ENCODE data around the gene SHKBP1. TPM values are rescaled to one million over a fixed set of nuclear protein-coding genes. Genes with fewer than 3 reads are reported as not detected.

SHKBP1 gene
- total RNA-seq, 1 experiment from 2014 or later, result 92.9 TPM

GRCh38 chr19:40608957-40609356, 32.3 kb downstream of the SHKBP1 start:
- no peak overlapping the region for H3K23ac ChIP-seq (ENCODE audit: insufficient read length, low read depth, low read length)
- no peak overlapping the region for H2AFZ ChIP-seq (ENCODE audit: low read length)
- H2BK120ac ChIP-seq (ENCODE audit: low read depth, low read length, poor library complexity, severe bottlenecking), result no peak overlapping the region
- Mint-ChIP-seq H3K27ac (no peak overlapping the region), H3K36me3 (ENCODE audit: insufficient read depth in 1 of 3, low read depth in 3 of 3) (peaks cover 4 to 22% (median 11%) of the 10 kb centered on the region in 3 experiments; a peak in 5 of 7 replicates), H3K27me3 (ENCODE audit: low read depth) (peaks cover 74% of the 10 kb centered on the region), H3K9me3 (no peaks in the 10 kb centered on the region; a peak in 2 of 5 replicates), H3K4me3 (peak overlapping the region; percentile 63 to 84), H3K4me1 (peaks cover 25 to 52% of the 10 kb centered on the region in 2 experiments)
- no CpG with 5 or more reads among the region's 4 CpGs for WGBS (ENCODE audit: extremely low coverage, insufficient read length, low lambda C conversion rate)
- no peak for DNase-seq
- no peak overlapping the region for H3K9ac ChIP-seq (ENCODE audit: extremely low read depth, insufficient read length, low read length)
- peaks cover 23% of the 10 kb centered on the region for H3K23me2 ChIP-seq (ENCODE audit: insufficient read length, low read depth, low read length, poor library complexity, severe bottlenecking)
- H2AK5ac ChIP-seq (ENCODE audit: insufficient read length, low read length), result no peak overlapping the region
- H3K18ac ChIP-seq (ENCODE audit: insufficient read length, low read depth, low read length), result no peak overlapping the region
- H4K5ac ChIP-seq (ENCODE audit: insufficient read length, low read depth, low read length), result no peak overlapping the region
- H3K9me3 ChIP-seq (ENCODE audit: control insufficient read depth, low read depth, low read length), result no peaks in the 10 kb centered on the region
- H3K79me1 ChIP-seq (ENCODE audit: insufficient read depth, low read depth, low read length, poor library complexity, severe bottlenecking), result no peaks in the 10 kb centered on the region
- H3K14ac ChIP-seq (ENCODE audit: insufficient read depth, low read length), result no peak overlapping the region
- no peak overlapping the region for H2BK12ac ChIP-seq (ENCODE audit: insufficient read length, low read depth, low read length)
- no peak overlapping the region for H3K4ac ChIP-seq (ENCODE audit: low read depth, low read length)
- no peak overlapping the region for H2BK5ac ChIP-seq (ENCODE audit: insufficient read length, low read length)
- H4K20me1 ChIP-seq (ENCODE audit: control insufficient read depth, insufficient read depth, insufficient read length), result peaks cover 2% of the 10 kb centered on the region
- no peak overlapping the region for H3T11ph ChIP-seq (ENCODE audit: low read length)
- H3K56ac ChIP-seq (ENCODE audit: insufficient read length, low read depth, low read length), result no peak overlapping the region
- no peaks in the 10 kb centered on the region for H3K4me1 ChIP-seq (ENCODE audit: insufficient read depth, low read length)
- no peak overlapping the region for H2BK20ac ChIP-seq (ENCODE audit: low read depth, low read length, poor library complexity, severe bottlenecking)
- H3K27ac ChIP-seq (ENCODE audit: insufficient read length, low read depth, low read length), result no peak overlapping the region
- H2BK15ac ChIP-seq (ENCODE audit: low read depth, low read length), result no peak overlapping the region
- peak overlapping the region; percentile 73 for H3K4me2 ChIP-seq (ENCODE audit: insufficient read depth, insufficient read length, low read length)
- H3K79me2 ChIP-seq (ENCODE audit: insufficient read depth, low read length), result no peaks in the 10 kb centered on the region
- no peak for TF ChIP-seq CTCF (conservative IDR thresholded peaks at IDR 0.05)
- peaks cover 8% of the 10 kb centered on the region; the same call in 1 of the 2 replicates for H3K27me3 ChIP-seq (ENCODE audit: insufficient read depth, low read length)
- no peak overlapping the region for H4K91ac ChIP-seq (ENCODE audit: insufficient read length, low read depth, low read length)
- H4K8ac ChIP-seq (replicated peaks; ENCODE audit: insufficient read length, low read depth, low read length), result no peak overlapping the region
